Thyroid gland (tissue), 4 donors: ENCODE measurements around the gene NTN3. TPM values are rescaled to one million over a fixed set of nuclear protein-coding genes. Genes with fewer than 3 reads are reported as not detected.
A peak's percentile ranks its signal among the peaks of the same experiment; 100 is the strongest.

ENCODE experiments used
- DNase-seq, 2 donors: peaks; one replicate each; pipeline ENCODE4 v3.0.0-alpha.2; 2019
- H3K27ac ChIP-seq, 3 donors: fragments of 200-600 bp; sonication (generic); 1 replicate in 2 of 3; 2 replicates in 1 of 3; pipeline ENCODE4 v1.5.1; 2016 to 2019; ENCODE audit warnings: mild to moderate bottlenecking in 1 of 3, moderate library complexity in 1 of 3
- H3K27me3 ChIP-seq: fragments of 200-600 bp; sonication (generic); one replicate; pipeline ENCODE4 v1.5.1; 2019
- H3K36me3 ChIP-seq, 2 donors: fragments of 200-600 bp; sonication (generic); one replicate each; pipeline ENCODE4 v1.5.1; 2016 to 2019
- H3K4me1 ChIP-seq, 2 donors: fragments of 200-600 bp; sonication (generic); one replicate each; pipeline ENCODE4 v1.5.1; 2017 to 2019
- H3K4me3 ChIP-seq, 3 donors: fragments of 200-600 bp; sonication (generic); replicated peaks in 1 of 3; 1 replicate in 2 of 3; 2 replicates in 1 of 3; pipeline ENCODE4 v1.5.1; 2016; ENCODE audit warnings: mild to moderate bottlenecking in 1 of 3
- H3K9me3 ChIP-seq: fragments of 200-600 bp; sonication (generic); one replicate; pipeline ENCODE4 v1.5.1; 2017
- POLR2A ChIP-seq, 2 donors: fragments of 450-650 bp; IDR thresholded peaks; one replicate each; pipeline ENCODE4 v1.6.1; 2017; ENCODE audit warnings: antibody characterized with exemption in 2 of 2, mild to moderate bottlenecking in 2 of 2, moderate library complexity in 1 of 2
- WGBS, 2 donors: methylation state at CpG; one replicate each; pipeline ENCODE4 v1.1.5; 2017; 5-methylcytosine and 5-hydroxymethylcytosine counted together
- intact Hi-C: fragments of 100-400 bp; cut with DNase I; formaldehyde crosslinking; loops from one replicate; pipeline ENCODE4 v1.15.1; 2023
- total RNA-seq, 4 donors: library from RNA; depleted of rRNA; stranded (reverse); fragments of >200 nt; gene quantifications; one replicate each; pipeline ENCODE4 v1.2.3, GENCODE V29; 2016
- TF ChIP-seq, protein P1 (sequence below), 6 experiments: fragments of 200-600 bp in 3 of 6; fragments of 450-650 bp in 3 of 6; sonication (generic) in 3 of 6; IDR thresholded peaks; one replicate each; pipeline ENCODE4 v1.5.1; 2016 to 2019; ENCODE audit warnings: antibody characterized with exemption in 6 of 6, mild to moderate bottlenecking in 2 of 6, inconsistent platforms in 1 of 6, moderate library complexity in 1 of 6

Gene NTN3
- total RNA-seq, 4 donors from 2014 or later: 0.13 to 0.63 (median 0.56) TPM; not detected in 1

DNA sequence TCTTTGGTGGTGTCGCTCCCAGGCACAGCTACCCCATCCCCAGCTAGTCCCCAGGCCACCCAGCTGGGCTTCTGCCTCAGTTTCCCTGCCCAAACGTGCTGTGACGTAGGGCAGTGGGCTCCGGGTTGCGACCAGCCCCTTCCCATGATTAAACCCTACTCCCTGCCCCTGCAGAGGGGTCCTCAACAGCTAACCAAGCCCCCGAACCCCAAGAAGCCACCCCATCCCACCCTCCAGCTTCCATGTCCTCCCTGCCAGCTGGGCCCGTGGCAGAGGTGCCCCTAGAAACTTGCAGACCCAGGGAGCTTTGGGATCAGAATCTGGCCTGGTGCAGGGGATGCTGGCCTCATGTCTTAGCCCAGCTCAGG, 879 bp upstream of the NTN3 start:
- no peaks in the 10 kb centered on the region for H3K27me3 ChIP-seq
- peaks cover 19 to 48% of the 10 kb centered on the region in 2 donors for H3K4me1 ChIP-seq
- TF ChIP-seq, protein P1, sequence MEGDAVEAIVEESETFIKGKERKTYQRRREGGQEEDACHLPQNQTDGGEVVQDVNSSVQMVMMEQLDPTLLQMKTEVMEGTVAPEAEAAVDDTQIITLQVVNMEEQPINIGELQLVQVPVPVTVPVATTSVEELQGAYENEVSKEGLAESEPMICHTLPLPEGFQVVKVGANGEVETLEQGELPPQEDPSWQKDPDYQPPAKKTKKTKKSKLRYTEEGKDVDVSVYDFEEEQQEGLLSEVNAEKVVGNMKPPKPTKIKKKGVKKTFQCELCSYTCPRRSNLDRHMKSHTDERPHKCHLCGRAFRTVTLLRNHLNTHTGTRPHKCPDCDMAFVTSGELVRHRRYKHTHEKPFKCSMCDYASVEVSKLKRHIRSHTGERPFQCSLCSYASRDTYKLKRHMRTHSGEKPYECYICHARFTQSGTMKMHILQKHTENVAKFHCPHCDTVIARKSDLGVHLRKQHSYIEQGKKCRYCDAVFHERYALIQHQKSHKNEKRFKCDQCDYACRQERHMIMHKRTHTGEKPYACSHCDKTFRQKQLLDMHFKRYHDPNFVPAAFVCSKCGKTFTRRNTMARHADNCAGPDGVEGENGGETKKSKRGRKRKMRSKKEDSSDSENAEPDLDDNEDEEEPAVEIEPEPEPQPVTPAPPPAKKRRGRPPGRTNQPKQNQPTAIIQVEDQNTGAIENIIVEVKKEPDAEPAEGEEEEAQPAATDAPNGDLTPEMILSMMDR (IDR thresholded peaks at IDR 0.05): no peak
- no peak for TF ChIP-seq POLR2A (IDR thresholded peaks at IDR 0.05)
- intact Hi-C loops: no loop called here
- DNase-seq: no peak
- no peaks in the 10 kb centered on the region for H3K9me3 ChIP-seq
- no peak overlapping the region for H3K4me3 ChIP-seq
- H3K36me3 ChIP-seq: no peaks in the 10 kb centered on the region
- no peak overlapping the region for H3K27ac ChIP-seq
- 78 to 90% methylated on average over 7 of the region's 7 CpGs for WGBS, 2 donors

DNA sequence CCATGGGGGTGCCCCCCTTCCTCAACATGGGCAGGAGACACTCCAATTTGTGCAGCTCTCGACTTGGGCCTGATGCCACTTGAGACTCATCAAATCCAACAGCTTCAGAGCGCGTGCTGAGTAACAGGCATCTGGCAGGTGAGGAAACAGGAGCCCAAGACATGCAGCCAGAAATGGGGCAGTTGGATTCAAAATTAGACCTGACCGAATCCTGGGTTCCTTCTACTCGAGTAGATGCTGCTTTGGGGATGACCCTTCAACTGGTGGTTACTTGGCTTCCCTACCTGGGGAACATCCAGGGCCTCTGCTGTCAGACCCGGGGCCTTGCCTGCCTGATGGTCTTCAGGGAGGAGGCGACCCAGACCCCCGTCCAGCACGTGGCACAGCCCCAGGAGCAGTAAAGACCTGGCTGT, 488 bp upstream of the NTN3 start:
- WGBS, 2 donors: 38 to 41% methylated on average over 5 of the region's 9 CpGs
- H3K4me1 ChIP-seq: peaks cover 21 to 50% of the 10 kb centered on the region in 2 donors
- H3K27ac ChIP-seq: no peak overlapping the region

DNA sequence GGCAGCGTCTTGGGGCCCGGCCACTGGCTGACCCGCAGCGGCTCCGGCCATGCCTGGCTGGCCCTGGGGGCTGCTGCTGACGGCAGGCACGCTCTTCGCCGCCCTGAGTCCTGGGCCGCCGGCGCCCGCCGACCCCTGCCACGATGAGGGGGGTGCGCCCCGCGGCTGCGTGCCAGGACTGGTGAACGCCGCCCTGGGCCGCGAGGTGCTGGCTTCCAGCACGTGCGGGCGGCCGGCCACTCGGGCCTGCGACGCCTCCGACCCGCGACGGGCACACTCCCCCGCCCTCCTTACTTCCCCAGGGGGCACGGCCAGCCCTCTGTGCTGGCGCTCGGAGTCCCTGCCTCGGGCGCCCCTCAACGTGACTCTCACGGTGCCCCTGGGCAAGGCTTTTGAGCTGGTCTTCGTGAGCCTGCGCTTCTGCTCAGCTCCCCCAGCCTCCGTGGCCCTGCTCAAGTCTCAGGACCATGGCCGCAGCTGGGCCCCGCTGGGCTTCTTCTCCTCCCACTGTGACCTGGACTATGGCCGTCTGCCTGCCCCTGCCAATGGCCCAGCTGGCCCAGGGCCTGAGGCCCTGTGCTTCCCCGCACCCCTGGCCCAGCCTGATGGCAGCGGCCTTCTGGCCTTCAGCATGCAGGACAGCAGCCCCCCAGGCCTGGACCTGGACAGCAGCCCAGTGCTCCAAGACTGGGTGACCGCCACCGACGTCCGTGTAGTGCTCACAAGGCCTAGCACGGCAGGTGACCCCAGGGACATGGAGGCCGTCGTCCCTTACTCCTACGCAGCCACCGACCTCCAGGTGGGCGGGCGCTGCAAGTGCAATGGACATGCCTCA, 773 bp downstream of the NTN3 start:
- H3K36me3 ChIP-seq: no peaks in the 10 kb centered on the region
- H3K27me3 ChIP-seq: no peaks in the 10 kb centered on the region
- intact Hi-C loops: no loop called here
- H3K4me3 ChIP-seq: peak overlapping the region in 1 of 3 donors; percentile 18
- no peaks in the 10 kb centered on the region for H3K9me3 ChIP-seq
- no peak for TF ChIP-seq POLR2A (IDR thresholded peaks at IDR 0.05)
- TF ChIP-seq, protein P1 (IDR thresholded peaks at IDR 0.05): no peak
- peak in 1 of 2 donors; percentile 10 for DNase-seq
- no peak overlapping the region for H3K27ac ChIP-seq
- 74 to 90% methylated on average over 10 to 19 of the region's 61 CpGs for WGBS, 2 donors
- H3K4me1 ChIP-seq: peaks cover 31 to 60% of the 10 kb centered on the region in 2 donors

More for the DNA sequence above, 488 bp upstream of the NTN3 start:
- Histone ChIP-seq H3K27me3 (no peaks in the 10 kb centered on the region), H3K4me3 (no peak overlapping the region), H3K36me3 (no peaks in the 10 kb centered on the region), H3K9me3 (no peaks in the 10 kb centered on the region)
- intact Hi-C loops: no loop called here
- TF ChIP-seq, protein P1 (IDR thresholded peaks at IDR 0.05): no peak
- TF ChIP-seq POLR2A (IDR thresholded peaks at IDR 0.05): no peak
- peak in 1 of 2 donors; percentile 29 for DNase-seq

DNA sequence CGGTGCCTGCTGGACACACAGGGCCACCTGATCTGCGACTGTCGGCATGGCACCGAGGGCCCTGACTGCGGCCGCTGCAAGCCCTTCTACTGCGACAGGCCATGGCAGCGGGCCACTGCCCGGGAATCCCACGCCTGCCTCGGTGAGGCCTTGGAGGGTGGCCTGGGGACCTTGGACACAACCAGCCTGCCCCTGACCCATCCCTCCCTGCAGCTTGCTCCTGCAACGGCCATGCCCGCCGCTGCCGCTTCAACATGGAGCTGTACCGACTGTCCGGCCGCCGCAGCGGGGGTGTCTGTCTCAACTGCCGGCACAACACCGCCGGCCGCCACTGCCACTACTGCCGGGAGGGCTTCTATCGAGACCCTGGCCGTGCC, 1.4 kb downstream of the NTN3 start:
- WGBS, 2 donors: 96 to 100% methylated on average over 13 to 16 of the region's 27 CpGs
- Histone ChIP-seq H3K4me1 (peaks cover 31 to 62% of the 10 kb centered on the region in 2 donors), H3K4me3 (no peak overlapping the region), H3K27me3 (no peaks in the 10 kb centered on the region), H3K9me3 (no peaks in the 10 kb centered on the region), H3K27ac (no peak overlapping the region), H3K36me3 (no peaks in the 10 kb centered on the region)
- TF ChIP-seq POLR2A (IDR thresholded peaks at IDR 0.05): no peak
- TF ChIP-seq, protein P1 (IDR thresholded peaks at IDR 0.05): no peak
- intact Hi-C loops: no loop called here
- no peak for DNase-seq

DNA sequence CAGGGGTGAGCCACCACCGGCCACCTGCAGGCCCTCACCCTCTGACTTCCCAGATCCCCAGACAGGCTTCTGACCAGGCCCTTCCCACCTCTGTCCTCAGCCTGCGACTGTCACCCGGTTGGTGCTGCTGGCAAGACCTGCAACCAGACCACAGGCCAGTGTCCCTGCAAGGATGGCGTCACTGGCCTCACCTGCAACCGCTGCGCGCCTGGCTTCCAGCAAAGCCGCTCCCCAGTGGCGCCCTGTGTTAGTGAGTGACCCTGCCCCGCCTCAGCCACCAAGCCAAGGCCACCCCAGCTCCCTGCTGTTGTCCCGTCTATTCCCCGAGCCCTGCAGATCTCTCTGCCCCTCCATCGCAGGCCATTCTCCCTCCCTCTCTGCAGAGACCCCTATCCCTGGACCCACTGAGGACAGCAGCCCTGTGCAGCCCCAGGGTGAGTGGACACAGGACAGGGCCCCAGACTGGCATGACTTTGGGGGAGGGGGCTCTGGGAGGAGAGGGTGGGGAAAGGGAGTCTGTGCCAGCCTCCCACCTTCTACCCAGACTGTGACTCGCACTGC, 1.9 kb downstream of the NTN3 start:
- intact Hi-C loops: no loop called here
- no peak for DNase-seq
- WGBS, 2 donors: 90 to 96% methylated on average over 7 to 13 of the region's 14 CpGs
- H3K27ac ChIP-seq: no peak overlapping the region
- no peaks in the 10 kb centered on the region for H3K27me3 ChIP-seq
- H3K9me3 ChIP-seq: no peaks in the 10 kb centered on the region
- H3K36me3 ChIP-seq: no peaks in the 10 kb centered on the region
- H3K4me3 ChIP-seq: no peak overlapping the region
- TF ChIP-seq POLR2A (IDR thresholded peaks at IDR 0.05): no peak
- TF ChIP-seq, protein P1 (IDR thresholded peaks at IDR 0.05): no peak
- H3K4me1 ChIP-seq: peaks cover 31 to 62% of the 10 kb centered on the region in 2 donors
